HG03521 (cell line): Measurements from ENCODE around the gene OLFM3.

Experiments
- ATAC-seq: cut with Tn5 transposase; IDR thresholded peaks from one replicate; pipeline ENCODE4 v1.9.1; 2021; ENCODE audit warnings: mild to moderate bottlenecking, moderate library complexity; ENCODE audit not compliant: unreplicated experiment

OLFM3 gene

GRCh38 chr1:101854271-101854670, 142.5 kb downstream of the OLFM3 start:
- no peak for ATAC-seq

DNA sequence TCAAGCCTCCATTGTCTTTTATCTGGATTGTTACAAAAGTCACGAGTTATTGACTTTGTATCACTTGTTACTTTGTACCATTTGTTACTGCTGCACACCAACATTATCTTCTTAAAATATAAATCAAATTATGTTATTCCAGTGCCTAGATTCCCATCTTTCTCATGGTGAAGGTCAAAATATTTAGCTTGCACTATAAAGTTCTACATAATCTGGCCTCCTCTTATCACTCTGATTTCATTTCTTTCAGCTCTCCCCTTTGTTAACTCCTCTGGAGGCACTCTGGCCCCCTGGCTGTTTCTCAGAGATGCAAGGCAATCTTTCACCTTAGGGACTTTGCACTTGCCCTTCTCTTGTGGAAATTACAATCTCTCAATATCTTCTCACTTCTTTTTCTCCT, 143.8 kb downstream of the OLFM3 start:
- ATAC-seq, result no peak

- ATAC-seq, result no peak
These were observed 147.4 kb downstream of the OLFM3 start for GRCh38 chr1:101849356-101849755.

GRCh38 chr1:101847626-101848025, 149.1 kb downstream of the OLFM3 start:
- no peak for ATAC-seq

DNA sequence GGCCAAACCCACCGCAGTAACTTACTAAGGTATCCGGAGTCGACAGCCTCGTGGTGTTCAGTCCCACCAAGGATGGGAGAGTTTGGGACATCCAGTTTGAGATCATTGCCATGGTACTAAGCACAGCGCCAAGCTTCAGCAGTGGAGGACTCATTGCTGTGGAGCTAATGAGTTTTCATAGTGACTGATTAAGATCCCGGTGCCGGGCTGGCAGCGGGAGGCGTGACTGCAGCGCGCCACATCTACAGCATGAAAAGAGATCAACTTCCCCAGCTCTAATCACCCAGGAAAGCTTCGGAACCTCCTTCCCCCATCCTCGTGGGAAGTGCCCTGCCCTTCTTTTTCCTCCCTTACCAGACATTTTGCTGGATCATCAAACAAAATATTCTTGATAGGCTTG, 149.9 kb downstream of the OLFM3 start:
- no peak for ATAC-seq

GRCh38 chr1:101843160-101843559, 153.6 kb downstream of the OLFM3 start:
- no peak for ATAC-seq

GRCh38 chr1:101841824-101842223, 154.9 kb downstream of the OLFM3 start:
- ATAC-seq, result no peak

- ATAC-seq, result no peak
These were observed 160.7 kb downstream of the OLFM3 start for GRCh38 chr1:101835988-101836387.

GRCh38 chr1:101833312-101833711, 163.4 kb downstream of the OLFM3 start:
- no peak for ATAC-seq

- no peak for ATAC-seq
These were observed 170.3 kb downstream of the OLFM3 start for GRCh38 chr1:101826416-101826815.

DNA sequence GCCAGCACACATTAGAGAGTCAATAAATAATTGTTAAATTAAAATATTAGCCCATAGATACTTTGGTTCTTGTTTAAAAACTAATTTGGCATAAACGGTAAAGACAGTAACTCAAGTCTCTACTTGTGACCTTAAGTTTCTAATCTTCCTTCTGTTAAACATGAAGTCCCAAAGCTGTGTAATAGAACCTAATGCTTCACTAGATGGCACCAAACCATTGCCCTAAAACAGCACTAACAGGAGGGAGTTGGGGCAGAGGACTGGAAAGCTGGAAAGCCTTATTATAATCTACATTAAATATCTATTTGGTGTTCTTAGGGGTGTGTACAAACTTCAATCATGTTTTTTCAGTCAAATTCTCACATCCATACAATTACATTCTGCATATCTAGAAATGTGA, 176.7 kb downstream of the OLFM3 start:
- ATAC-seq, result no peak

- no peak for ATAC-seq
These were observed 180.5 kb downstream of the OLFM3 start for GRCh38 chr1:101816262-101816661.

- ATAC-seq, result no peak
These were observed 198.3 kb downstream of the OLFM3 start for GRCh38 chr1:101798417-101798816.

GRCh38 chr1:101797722-101798121, 199.0 kb downstream of the OLFM3 start:
- ATAC-seq, result no peak

GRCh38 chr1:101781201-101781831, 215.4 kb downstream of the OLFM3 start:
- ATAC-seq, result no peak

- peak; percentile 79 for ATAC-seq
These were observed 227.2 kb downstream of the OLFM3 start for GRCh38 chr1:101769520-101769919.

DNA sequence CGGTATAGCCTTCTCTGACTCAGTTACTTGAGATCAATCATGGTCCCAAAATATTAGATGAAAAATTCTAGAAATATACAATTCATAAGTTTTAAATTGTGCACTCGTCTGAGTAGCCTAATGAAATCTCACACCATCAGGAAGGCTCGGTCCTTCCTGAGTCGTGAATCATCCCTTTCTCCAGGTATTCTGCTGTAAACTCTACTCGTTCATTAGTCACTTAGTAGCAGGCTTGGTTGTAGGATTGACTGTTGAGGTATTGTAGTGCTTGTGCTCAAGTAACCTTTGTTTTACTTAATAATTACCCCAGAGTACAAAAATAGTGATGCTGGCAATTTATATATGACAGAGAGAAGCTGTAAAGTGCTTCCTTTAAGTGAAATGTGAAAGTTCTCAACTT, 238.7 kb downstream of the OLFM3 start:
- no peak for ATAC-seq

- no peak for ATAC-seq
These were observed 240.3 kb downstream of the OLFM3 start for GRCh38 chr1:101756411-101756810.
